GM21528 (cell line): Measurements from ENCODE around the gene ASPM.
"Not testable (repeated sequence)": the region's sequence is repeated elsewhere in the genome, so short reads cannot be mapped to it uniquely, and the experiment has no call there.

ENCODE experiments used
- ATAC-seq: cut with Tn5 transposase; IDR thresholded peaks from one replicate; pipeline ENCODE4 v1.9.1; 2021; ENCODE audit warnings: mild to moderate bottlenecking, moderate library complexity; ENCODE audit not compliant: unreplicated experiment, low FRiP score

ASPM gene

DNA sequence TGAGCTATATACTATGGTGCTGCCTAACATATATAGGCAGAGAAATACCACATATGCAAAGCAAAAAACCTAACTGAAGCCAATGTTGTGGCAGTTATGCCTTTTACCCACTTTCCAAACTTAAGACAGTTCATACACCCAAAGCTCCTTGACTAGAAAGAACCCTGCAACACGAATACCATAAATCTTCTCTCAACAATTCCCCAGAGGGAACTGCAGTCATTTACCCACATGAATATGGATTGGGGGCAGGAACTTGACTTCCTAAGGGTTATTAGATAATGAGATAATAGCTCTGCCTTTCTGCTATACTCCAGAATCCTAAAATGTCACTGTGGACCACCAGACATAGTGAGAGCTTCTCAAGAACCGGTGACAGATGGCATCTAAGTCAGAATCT is 2.9 kb upstream of the ASPM start:
- ATAC-seq, result no peak

DNA sequence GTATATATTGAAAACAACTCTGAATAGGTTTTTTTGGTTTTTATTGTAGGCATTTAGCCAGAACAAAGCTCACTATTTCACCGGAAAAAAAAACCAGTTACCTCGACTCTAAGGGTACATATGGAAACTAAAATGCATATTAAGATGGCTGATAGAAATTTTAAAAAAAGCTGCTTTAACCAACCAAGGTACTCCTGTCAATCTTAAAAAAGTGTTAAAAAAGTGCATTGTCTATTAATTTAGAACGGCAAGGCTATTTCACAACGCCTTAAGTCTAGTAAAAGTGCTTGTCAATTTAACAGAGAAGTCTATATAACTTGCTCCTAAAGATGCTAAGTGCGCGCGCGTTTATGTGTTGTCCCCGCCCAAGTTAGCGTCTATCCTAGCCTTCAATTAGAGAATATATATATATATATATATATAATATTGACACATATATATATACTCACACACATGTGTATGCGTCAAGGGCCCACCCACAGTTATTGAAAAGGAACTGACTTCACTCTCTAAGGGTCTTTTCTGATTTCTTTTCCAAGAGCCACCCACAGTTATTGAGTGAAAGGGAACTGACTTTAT is 934 bp downstream of the ASPM start:
- ATAC-seq, result peak; percentile 1

DNA sequence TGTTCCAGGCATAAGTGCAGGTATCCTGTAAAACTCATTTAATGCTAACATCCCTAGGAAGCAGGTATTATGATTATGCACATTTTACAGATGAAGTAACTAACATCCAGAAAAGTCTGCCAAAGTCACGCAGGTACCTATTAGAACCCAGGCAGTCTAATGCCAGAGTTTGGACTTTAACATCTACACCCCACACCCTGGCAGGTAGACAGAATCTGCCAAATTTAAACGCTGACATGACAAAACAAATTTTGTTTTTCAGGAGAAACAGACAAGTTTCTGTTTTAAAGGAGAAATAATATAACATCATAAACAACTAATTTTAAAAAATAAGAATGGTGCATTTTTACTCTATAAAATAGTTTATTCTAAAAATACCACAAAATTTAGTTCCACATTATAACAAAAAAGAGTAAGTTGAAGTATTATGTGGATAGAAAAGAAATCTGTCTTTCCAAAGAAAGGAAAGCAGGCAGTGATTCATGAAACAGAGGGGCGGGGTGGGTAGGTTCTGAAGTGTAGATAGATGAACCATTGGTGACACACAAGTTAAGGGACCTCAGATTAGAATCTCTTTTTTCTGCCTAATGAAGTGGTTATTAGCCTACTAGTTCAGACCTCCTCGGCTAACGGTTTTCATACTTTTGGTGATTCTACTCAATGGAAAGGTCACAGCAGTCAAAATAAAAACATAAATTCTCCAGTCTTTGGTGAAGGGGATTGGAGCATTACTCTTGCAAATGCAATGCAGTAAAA is 1.7 kb downstream of the ASPM start:
- no peak for ATAC-seq

DNA sequence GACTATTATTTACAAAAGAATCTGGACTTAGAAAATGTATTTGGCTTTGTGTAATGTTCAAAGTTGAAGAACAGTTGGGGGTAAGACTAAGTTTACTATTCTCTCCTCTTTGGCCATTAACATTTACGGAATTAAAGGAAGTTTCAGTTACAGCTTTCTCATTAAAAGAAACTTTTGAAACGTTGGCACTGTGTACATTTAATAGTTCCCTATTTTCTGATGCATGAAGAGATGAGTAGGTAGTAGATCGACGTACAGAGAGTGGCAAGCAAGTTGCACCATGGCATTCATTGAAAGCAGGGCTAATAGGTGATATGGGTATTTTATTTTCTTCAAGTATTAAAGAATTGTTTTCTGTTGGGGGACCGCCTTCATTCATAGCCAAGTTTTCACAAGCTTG is 3.2 kb downstream of the ASPM start:
- no peak for ATAC-seq

DNA sequence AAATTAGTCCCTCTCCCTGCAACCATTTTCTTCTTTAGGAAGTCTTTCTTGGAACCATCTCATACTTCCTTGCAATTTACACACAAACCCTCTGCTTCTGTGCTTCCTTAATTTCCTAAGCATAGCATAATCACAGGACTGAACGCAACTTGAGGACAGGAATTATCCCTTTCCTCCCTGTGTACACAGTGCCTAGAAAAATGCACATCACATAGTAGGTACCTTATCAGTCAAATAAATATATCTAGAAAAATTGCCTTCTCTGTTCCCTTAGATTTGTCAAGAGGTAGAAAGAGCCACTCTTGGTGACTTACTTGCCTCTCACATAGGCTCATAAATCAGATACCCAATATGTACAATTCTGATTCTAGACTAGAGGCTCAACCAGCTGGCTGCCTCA is 4.9 kb downstream of the ASPM start:
- no peak for ATAC-seq

DNA sequence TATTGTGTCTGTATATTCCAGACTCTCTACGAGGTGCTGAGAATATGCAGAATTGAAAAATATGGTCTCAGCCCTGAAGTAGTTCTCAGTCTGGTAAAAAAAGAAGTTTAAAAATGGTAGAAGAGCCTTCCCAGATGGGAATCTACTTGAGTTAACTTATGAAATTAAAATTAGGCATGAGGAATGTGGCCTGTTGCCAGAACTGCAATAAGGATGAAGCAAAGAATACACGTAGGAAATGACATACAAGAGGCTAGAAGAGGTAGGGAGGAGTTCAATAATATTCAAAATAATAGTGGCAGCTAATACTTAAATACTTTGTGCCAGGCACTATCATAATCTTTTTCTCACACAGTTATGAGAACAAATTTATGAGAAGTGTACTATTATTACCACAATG is 6.3 kb downstream of the ASPM start:
- ATAC-seq, result no peak

DNA sequence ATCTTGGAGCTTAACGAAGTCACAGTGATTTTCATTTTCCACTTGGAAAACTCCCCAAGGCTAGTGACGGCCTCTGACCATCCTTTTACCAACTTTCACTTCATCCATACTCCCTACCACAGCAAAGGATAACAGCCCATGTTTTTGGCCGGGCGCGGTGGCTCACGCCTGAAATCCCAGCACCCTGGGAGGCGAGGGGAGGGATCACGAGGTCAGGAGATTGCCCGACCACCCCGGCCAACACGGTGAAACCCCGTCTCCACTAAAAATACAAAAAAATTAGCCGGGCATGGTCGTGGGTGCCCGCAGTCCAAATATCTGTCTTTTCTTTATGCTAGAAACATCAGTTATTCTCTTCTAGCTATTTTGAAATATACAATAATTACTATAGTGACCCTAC is 7.3 kb downstream of the ASPM start:
- no peak for ATAC-seq

DNA sequence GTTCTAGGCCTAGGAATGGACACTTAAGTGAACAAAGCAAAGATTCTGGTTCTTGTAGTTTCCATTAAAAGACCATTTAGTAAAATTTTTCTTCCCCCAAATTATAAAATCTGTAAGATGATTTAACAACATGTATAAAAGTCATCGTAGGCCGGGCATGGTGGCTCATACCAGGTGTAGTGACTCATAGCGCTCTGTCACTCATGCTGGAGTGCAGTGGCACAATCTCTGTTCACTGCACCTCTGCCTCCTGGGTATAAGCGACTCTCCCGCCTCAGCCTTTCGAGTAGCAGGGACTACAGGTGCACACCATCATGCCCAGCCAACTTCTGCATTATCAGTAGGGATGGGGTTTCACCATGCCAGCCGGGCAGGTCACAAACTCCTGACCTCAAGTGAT is 9.1 kb downstream of the ASPM start:
- ATAC-seq, result no peak

DNA sequence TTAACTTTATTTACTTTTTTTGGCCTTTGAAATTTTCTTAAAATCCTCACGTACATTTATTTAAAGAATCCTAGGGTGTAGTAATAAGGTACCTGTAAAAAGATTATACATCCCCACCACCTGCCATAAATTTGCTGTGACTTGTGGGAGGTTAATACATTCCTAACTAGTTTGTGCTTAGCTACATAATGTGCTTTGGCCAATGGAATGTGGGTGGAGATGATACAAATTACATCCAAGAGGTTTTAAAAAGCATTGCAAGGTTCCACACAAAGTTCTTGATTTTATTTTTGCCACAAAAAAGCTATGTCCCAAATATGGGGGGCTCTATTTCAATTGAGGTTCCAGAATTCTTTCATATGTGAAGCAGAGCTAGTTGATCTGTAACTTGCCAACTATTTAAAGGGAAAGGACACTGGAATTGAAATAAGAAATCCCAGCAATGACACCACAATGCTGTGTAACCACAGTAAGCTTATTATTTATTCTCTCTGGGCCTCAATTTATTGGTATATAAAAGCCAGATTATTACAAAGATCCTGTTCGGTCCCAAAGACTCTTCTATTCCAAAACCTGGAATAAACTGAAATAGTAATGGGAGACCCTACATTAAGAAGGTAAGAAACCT is 15.7 kb downstream of the ASPM start:
- ATAC-seq, result no peak

DNA sequence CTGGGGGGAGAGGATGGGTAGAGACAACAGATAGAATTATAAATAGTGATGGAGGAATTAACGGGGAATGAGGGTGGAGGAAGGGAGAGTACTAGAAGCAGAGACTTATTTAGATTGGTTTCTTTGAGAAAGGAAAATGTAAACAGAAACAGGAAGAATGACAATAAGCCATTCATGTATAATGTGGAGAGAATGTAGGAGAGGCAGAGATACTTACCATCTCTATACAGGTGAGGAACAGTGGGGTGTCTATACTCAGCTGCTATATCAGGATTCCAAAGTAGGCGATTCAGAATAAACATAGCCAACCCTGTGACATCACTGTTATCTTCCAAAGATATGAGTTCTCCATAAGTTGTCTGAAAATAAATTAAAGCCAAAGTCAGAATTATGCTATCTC is 16.8 kb downstream of the ASPM start:
- ATAC-seq, result no peak

DNA sequence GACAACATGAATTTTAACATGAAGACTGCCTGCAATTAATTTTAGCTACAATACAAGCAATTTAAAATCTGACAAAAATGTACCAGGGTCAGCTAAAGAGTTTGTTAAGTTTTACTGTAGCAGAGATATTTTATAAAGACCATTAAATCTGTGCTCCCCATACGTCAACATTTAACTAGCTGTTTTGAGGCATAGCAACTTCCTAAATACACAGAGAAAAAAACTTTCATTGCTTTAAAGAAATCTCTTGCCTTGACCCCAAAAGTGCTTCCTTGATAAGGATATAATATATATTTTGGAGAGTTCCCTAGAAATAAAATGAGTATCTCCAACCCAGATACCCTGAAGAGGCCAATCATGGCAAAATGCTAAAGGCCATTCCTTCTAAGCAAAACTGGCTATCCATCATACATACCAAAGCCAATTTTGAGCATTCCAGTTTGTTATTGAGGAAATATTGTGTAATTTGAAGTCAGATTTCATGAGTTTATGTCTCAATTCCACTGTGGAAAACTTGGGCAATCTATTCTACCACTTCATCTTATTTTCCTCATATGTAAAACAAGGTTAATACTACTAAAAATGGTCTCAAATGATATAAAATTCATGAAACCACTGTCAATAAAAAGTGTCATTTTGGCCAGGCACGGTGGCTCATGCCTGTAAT is 19.1 kb downstream of the ASPM start:
- ATAC-seq, result no peak

DNA sequence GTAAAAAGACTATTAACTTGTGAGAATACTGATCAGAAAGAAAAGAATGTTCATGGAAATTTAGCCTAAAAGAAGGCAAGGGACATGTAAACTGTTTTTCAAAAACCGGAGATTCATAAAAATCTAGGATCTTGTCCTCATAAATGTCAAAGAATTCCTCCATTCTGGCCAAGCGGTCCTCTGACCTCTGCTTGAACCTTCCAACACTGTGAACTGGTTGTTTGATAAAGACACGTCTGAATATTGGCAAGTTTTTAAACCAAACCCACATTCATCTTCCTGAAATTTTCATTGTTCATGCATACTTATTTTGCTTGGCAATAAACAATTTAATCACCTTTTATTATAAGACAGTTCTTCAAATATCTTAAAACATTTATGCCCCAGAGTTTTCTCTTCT is 19.8 kb downstream of the ASPM start:
- ATAC-seq, result no peak

DNA sequence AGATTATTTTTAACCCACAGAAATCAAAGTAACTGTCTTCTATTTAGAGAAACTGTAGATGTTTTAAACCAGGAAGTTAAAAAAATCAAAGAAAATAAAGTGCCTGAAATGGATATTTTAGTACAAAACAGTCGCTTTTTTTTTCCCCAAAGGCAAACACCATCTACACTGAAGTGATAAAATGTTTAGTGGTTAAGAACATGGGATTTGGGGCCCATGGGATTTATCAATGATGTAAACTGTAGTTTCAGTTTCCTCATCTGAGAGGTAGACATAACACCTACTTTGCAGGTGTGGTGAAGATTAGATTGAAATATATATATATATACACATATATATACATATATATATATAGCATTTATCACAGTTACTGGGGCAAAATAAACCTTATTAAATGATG is 22.1 kb downstream of the ASPM start:
- no peak for ATAC-seq

DNA sequence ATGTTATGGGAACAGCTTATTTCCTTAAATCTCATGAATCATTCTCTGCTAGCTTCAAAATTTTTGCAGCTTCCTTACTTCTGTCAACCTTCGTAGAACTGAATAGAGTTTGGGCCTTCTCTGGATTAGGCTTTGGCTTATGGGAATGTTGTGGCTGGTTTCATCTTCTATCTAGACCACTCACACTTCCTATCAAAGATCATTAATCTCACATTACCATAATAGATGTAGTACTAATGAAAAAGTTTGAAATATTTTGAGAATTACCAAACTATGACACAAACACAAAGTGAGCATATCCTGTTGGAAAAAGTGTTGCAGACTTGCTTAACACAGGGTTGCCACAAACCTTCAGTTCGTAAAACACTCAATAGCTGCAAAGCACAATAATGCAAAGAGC is 30.3 kb downstream of the ASPM start:
- ATAC-seq, result no peak

DNA sequence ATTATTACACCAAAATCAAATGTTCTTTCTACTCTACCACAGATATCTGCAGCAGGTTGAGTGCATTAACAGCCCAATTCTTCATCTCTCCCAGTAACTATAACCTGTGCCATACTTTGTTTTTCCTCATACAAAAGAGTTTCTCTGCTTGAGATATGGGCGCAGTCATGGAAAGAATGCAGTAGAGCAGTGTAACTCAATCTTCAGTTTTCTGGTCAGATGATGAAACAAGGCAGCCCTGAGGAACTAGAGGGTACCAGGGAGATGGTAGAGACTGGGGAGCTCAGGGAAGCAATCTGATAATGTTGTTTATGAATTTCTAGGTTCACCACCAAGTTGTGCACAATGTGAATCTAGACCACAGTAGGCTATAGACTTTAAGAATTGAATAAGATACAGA is 39.6 kb downstream of the ASPM start:
- no peak for ATAC-seq

DNA sequence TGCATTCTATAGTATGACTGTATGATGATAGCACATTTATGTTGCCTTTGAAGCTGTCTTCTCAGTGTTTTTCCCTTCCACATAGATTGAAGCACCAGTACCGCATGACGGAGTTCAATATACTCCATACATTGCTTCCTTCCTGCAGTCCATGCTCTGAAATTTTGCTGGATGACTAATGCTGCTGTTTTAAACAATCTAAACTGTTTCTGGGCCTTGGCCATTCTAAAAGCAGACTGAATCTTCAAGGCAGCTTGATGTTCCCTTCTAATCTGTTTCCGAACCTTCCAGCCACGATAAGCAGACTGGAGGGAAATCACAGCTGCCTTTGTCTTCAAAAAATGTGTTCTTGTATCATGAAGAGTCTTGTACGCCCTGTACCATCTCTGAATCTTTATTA is 43.2 kb downstream of the ASPM start:
- ATAC-seq, result no peak

DNA sequence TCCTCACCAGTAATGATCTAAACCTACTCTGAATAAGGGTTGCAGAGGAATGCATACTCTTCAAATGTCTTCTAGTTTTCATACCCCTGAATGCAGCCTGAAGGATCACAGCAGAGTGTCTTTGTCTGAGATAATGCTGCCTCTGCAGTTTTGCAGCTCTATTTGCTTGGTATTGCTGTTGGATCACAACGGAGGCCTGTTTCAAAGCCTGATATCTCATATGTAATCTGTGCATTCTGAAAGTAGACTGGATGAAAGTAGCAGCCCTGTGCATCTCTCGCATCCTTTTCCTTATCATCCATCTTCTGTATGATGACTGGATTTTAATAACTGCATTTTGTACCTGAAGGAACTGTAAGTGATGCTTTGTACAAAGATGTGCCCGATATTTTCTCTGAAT is 44.5 kb downstream of the ASPM start:
- no peak for ATAC-seq

DNA sequence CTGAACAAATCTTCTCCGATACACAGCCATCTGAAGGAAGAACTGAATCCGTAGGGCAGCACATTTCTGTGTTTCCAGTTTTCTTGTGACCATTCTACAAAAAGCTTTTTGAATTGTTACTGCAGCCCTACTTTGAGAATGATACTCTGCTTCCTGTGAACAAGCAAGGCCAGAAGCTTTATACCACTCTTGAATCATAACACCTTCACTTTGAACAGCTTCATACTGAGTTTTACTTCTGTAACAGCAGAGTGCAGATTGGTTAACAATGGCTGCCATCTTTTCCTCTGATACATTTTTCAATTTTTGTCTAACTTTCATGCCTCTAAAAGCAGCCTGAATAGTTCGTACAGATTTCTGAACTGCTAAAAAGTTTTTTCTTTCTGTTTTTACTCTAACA is 45.8 kb downstream of the ASPM start:
- ATAC-seq, result no peak

DNA sequence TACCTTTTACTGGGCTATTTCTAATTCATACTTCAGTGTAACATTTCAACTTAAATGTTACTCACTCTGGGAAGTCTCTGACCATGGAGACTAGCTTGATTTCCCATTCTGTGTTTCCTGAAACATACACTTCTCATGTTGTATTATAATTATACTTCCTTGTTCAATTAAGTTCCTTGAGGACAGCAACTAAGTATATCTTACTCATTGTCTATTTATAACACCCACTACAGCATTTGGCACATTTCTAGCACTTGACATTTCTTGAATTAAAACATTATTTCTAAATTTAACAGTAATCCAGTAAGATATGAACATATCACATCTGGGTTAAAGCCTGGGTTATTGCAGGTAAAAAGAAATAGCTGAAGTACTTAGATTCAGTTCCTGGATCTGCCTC is 47.0 kb downstream of the ASPM start:
- no peak for ATAC-seq

DNA sequence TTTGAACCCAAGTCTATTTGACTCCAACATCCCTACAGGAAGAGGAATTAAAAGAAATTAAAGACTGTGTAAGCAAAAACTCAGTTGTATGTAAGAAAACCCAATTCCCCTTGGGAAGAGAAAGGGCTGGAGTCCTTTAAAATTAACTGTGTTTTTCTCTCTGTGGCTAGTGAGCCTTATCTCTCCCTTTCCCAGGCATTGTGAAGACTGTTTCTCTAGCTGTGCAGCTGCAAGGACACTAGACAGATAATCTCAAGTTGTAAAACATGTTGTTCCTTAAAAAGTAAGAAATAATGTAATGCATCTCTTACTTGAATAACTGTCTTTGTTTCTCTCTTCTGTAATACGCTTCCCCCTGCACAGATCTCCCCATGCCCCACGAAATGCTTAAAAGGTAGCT is 49.5 kb downstream of the ASPM start:
- ATAC-seq, result not testable (repeated sequence)

DNA sequence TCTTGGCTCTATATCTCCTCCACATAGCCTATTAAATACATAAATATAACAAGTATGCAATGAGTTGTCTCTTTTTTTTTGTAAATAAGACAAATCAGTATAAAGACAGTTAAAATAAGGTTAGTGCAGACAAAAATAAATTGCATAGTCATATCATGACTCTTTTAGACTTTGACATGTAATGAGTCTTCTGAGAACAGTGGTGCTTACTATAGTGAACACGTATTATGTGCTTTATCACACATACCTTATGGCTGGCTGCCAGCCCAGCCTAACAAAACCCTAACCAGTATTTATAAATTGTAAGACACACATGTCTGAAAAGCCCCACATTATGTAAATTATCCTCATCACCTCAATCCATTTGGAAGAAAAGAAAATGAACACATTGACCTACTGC is 50.3 kb downstream of the ASPM start:
- ATAC-seq, result no peak
